Esophagus muscularis mucosa (tissue), 4 donors: ENCODE measurements around the gene CHRNA3. TPM values are rescaled to one million over a fixed set of nuclear protein-coding genes. Genes with fewer than 3 reads are reported as not detected.
"Not testable (repeated sequence)": the region's sequence is repeated elsewhere in the genome, so short reads cannot be mapped to it uniquely, and the experiment has no call there.

Source experiments
- DNase-seq: peaks from one replicate; pipeline ENCODE4 v3.0.0-alpha.2; 2017; ENCODE audit errors: extremely low spot score
- H3K27ac ChIP-seq, 4 donors: fragments of 200-600 bp; sonication (generic); replicated peaks in 1 of 4; 1 replicate in 3 of 4; 2 replicates in 1 of 4; pipeline ENCODE4 v1.5.1; 2016 to 2019; ENCODE audit warnings: mild to moderate bottlenecking in 1 of 4
- H3K27me3 ChIP-seq, 4 donors: fragments of 200-600 bp; sonication (generic); one replicate each; pipeline versions ENCODE4 v1.5.1 to v1.6.0; 2016 to 2019
- H3K36me3 ChIP-seq, 4 donors: fragments of 200-600 bp; sonication (generic); one replicate each; pipeline ENCODE4 v1.5.1; 2016 to 2019
- H3K4me1 ChIP-seq, 4 donors: fragments of 200-600 bp; sonication (generic); one replicate each; pipeline ENCODE4 v1.5.1; 2016 to 2019
- H3K4me3 ChIP-seq, 4 donors: fragments of 200-600 bp; sonication (generic); 1 replicate in 2 of 4; 2 replicates in 2 of 4; pipeline ENCODE4 v1.5.1; 2016 to 2019; ENCODE audit warnings: mild to moderate bottlenecking in 4 of 4, moderate library complexity in 1 of 4
- H3K9me3 ChIP-seq, 4 donors: fragments of 200-600 bp; sonication (generic); 1 replicate in 3 of 4; 2 replicates in 1 of 4; pipeline ENCODE4 v1.5.1; 2016 to 2019
- EP300 ChIP-seq: sonication (generic); formaldehyde crosslinking; IDR thresholded peaks from one replicate; pipeline ENCODE4 v1.6.1; 2017; ENCODE audit warnings: antibody characterized with exemption
- POLR2A ChIP-seq: fragments of 450-650 bp; IDR thresholded peaks from one replicate; pipeline ENCODE4 v1.6.1; 2017; ENCODE audit warnings: antibody characterized with exemption, moderate library complexity, mild to moderate bottlenecking, low read depth
- POLR2AphosphoS5 ChIP-seq, 2 donors: sonication (generic); formaldehyde crosslinking; IDR thresholded peaks; one replicate each; pipeline ENCODE4 v1.6.1; 2017; ENCODE audit warnings: antibody characterized with exemption in 2 of 2
- WGBS: methylation state at CpG from one replicate; pipeline ENCODE4 v1.1.5; 2018; 5-methylcytosine and 5-hydroxymethylcytosine counted together
- intact Hi-C: fragments of 100-400 bp; cut with DNase I; formaldehyde crosslinking; loops from one replicate; pipeline ENCODE4 v1.15.1; 2023
- total RNA-seq, 4 donors: library from RNA; depleted of rRNA; stranded (reverse); fragments of >200 nt; gene quantifications; one replicate each; pipeline versions ENCODE4 v1.1.0 to v1.2.1, GENCODE V29; 2016
- TF ChIP-seq, protein P1 (sequence below), 3 experiments: fragments of 200-600 bp in 2 of 3; fragments of 450-650 bp in 1 of 3; sonication (generic) in 2 of 3; IDR thresholded peaks; one replicate each; pipeline ENCODE4 v1.5.1; 2017 to 2019; ENCODE audit warnings: antibody characterized with exemption in 3 of 3, mild to moderate bottlenecking in 2 of 3, moderate library complexity in 1 of 3

Gene CHRNA3
- total RNA-seq, 4 donors from 2014 or later = 1.9 to 3.5 (median 3.1) TPM

DNA sequence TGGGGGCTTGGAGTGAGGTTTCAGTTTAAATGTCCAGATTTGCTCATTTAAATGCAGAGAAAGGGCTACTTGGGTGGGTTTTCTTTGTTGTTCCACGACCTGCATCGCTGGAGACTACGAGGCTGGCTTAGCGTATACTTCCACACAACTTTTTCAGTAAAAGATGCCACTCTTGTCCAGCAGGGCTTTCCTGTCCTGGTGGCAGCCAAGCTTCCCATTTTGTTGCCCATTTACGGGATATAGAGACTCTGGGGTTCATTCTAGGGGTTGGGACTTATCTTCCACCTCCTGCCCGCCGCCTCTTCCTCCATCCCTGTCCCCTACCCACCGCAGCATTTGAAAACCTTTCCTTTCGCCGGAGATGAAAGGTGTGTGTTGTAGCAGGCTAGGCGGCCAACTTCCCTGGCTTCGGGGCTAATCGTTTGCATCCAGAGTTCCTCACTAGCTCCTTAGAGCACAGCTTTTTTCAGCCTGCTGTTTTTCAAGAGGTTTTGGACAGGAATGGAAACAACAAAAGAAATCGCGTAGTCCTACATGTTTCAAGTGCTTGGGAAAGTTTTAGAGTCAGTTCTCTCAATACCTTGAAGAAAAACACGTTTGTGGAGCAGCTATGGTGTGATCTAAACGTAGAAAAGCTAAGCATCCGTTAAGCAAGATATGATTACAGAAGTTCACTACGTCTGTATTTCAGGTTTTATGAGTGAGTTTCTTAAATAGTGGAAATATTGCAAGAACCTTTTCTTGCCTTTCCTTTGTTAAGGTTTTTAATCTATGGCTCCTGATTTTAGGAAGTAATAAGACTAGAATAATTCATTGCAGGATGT is 54.6 kb downstream of the CHRNA3 start:
- H3K4me1 ChIP-seq = peaks cover 5 to 18% (median 17%) of the 10 kb centered on the region in 4 donors
- H3K27ac ChIP-seq = peak overlapping the region; percentile 63 to 74 (median 68)
- TF ChIP-seq POLR2A (no peak), EP300 (no peak), POLR2AphosphoS5 (IDR thresholded peaks at IDR 0.05) (no peak)
- TF ChIP-seq, protein P1, sequence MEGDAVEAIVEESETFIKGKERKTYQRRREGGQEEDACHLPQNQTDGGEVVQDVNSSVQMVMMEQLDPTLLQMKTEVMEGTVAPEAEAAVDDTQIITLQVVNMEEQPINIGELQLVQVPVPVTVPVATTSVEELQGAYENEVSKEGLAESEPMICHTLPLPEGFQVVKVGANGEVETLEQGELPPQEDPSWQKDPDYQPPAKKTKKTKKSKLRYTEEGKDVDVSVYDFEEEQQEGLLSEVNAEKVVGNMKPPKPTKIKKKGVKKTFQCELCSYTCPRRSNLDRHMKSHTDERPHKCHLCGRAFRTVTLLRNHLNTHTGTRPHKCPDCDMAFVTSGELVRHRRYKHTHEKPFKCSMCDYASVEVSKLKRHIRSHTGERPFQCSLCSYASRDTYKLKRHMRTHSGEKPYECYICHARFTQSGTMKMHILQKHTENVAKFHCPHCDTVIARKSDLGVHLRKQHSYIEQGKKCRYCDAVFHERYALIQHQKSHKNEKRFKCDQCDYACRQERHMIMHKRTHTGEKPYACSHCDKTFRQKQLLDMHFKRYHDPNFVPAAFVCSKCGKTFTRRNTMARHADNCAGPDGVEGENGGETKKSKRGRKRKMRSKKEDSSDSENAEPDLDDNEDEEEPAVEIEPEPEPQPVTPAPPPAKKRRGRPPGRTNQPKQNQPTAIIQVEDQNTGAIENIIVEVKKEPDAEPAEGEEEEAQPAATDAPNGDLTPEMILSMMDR (IDR thresholded peaks at IDR 0.05) = peak in 1 of 3 experiments; percentile 22
- no peaks in the 10 kb centered on the region for H3K36me3 ChIP-seq
- intact Hi-C loops = no loop called here
- peak overlapping the region; percentile 61 to 75 (median 69) for H3K4me3 ChIP-seq
- WGBS = 3% methylated on average over 19 of the region's 19 CpGs
- H3K9me3 ChIP-seq = no peaks in the 10 kb centered on the region
- DNase-seq = no peak
- peaks cover 0 to 10% (median 0%) of the 10 kb centered on the region in 4 donors for H3K27me3 ChIP-seq

GRCh38 chr15:78565097-78565950 is 55.5 kb downstream of the CHRNA3 start, which contains the start of gene CHRNA5:
Gene CHRNA5, plus strand, starts transcription at chr15:78565520. Its CDS starts 200 bp downstream, at chr15:78565720.
- DNase-seq = peak; percentile 97
- Histone ChIP-seq H3K27me3 (peaks cover 0 to 6% (median 0%) of the 10 kb centered on the region in 4 donors), H3K27ac (peak within 1 kb of the TSS; percentile 63 to 74 (median 68)), H3K9me3 (no peaks in the 10 kb centered on the region), H3K4me3 (peak within 1 kb of the TSS; percentile 61 to 75 (median 69)), H3K4me1 (peaks cover 5 to 18% (median 17%) of the 10 kb centered on the region in 4 donors), H3K36me3 (no peaks in the 10 kb centered on the region)
- intact Hi-C loops = no loop called here
- TF ChIP-seq POLR2A (no peak), POLR2AphosphoS5 (IDR thresholded peaks at IDR 0.05) (peak; percentile 50 to 56), EP300 (no peak)
- TF ChIP-seq, protein P1 (IDR thresholded peaks at IDR 0.05) = no peak
- 1% methylated on average over 35 of the region's 75 CpGs for WGBS

- Histone ChIP-seq H3K27me3 (peaks cover 0 to under 1% (median 0%) of the 10 kb centered on the region in 4 donors), H3K36me3 (no peaks in the 10 kb centered on the region), H3K9me3 (no peaks in the 10 kb centered on the region), H3K4me3 (peak overlapping the region; percentile 61 to 75 (median 69)), H3K4me1 (peaks cover 5 to 18% (median 17%) of the 10 kb centered on the region in 4 donors), H3K27ac (peak overlapping the region in 3 of 4 donors; percentile 63 to 74 (median 64))
- intact Hi-C loops = no loop called here
- TF ChIP-seq POLR2AphosphoS5 (IDR thresholded peaks at IDR 0.05) (no peak), EP300 (no peak)
- no peak for DNase-seq
- 64% methylated on average over 11 of the region's 11 CpGs for WGBS
Measured at GRCh38 chr15:78564743-78565096, 56.1 kb downstream of the CHRNA3 start.

DNA sequence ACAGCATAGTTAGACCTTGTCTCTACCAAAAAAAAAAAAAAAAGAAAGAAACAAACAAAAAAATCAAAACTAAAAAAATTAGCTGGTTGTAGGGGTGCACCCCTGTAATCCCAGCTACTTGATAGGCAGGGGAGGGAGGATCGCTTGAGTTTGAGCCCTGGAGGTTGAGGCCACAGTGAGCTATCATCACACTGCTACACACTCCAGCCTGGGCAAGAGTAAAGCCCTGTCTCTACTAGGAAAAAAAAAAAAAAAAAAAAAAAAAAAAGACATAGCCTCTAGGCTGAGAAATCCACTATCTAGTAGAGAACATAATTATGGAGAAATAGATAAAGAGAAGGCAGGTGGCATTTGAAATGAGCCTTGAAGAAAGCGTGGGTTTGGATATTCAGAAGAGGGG is 57.7 kb downstream of the CHRNA3 start:
- Histone ChIP-seq H3K4me3 (no peak overlapping the region), H3K36me3 (no peaks in the 10 kb centered on the region), H3K4me1 (peaks cover 5 to 18% (median 17%) of the 10 kb centered on the region in 4 donors), H3K9me3 (no peaks in the 10 kb centered on the region), H3K27ac (no peak overlapping the region), H3K27me3 (no peaks in the 10 kb centered on the region)
- TF ChIP-seq, protein P1 (IDR thresholded peaks at IDR 0.05) = no peak
- TF ChIP-seq POLR2A (no peak), POLR2AphosphoS5 (IDR thresholded peaks at IDR 0.05) (no peak), EP300 (no peak)
- WGBS = 97% methylated on average over 2 of the region's 2 CpGs
- no peak for DNase-seq
- intact Hi-C loops = no loop called here

- no peaks in the 10 kb centered on the region for H3K9me3 ChIP-seq
- H3K4me3 ChIP-seq = no peak overlapping the region
- DNase-seq = no peak
- WGBS = 88% methylated on average over 5 of the region's 5 CpGs
- intact Hi-C loops = no loop called here
- peaks cover 5 to 18% (median 15%) of the 10 kb centered on the region in 4 donors for H3K4me1 ChIP-seq
- no peak overlapping the region for H3K27ac ChIP-seq
- no peaks in the 10 kb centered on the region for H3K27me3 ChIP-seq
- TF ChIP-seq EP300 (no peak), POLR2AphosphoS5 (IDR thresholded peaks at IDR 0.05) (no peak), POLR2A (no peak)
- TF ChIP-seq, protein P1 (IDR thresholded peaks at IDR 0.05) = no peak
- no peaks in the 10 kb centered on the region for H3K36me3 ChIP-seq
Measured at GRCh38 chr15:78561490-78561889, 59.3 kb downstream of the CHRNA3 start.

GRCh38 chr15:78560201-78560600 is 60.6 kb downstream of the CHRNA3 start:
- 92% methylated on average over 10 of the region's 10 CpGs for WGBS
- H3K4me1 ChIP-seq, H3K9me3 ChIP-seq, intact Hi-C loops, H3K27ac ChIP-seq, H3K4me3 ChIP-seq, DNase-seq, H3K36me3 ChIP-seq, H3K27me3 ChIP-seq: not testable (repeated sequence)
